GM18861 (cell line): ENCODE results near the gene WDR19.
"Not testable (repeated sequence)": the region's sequence is repeated elsewhere in the genome, so short reads cannot be mapped to it uniquely, and the experiment has no call there.

Experiments
- ATAC-seq: cut with Tn5 transposase; IDR thresholded peaks from one replicate; pipeline ENCODE4 v1.9.1; 2021; ENCODE audit not compliant: unreplicated experiment

The WDR19 gene

DNA sequence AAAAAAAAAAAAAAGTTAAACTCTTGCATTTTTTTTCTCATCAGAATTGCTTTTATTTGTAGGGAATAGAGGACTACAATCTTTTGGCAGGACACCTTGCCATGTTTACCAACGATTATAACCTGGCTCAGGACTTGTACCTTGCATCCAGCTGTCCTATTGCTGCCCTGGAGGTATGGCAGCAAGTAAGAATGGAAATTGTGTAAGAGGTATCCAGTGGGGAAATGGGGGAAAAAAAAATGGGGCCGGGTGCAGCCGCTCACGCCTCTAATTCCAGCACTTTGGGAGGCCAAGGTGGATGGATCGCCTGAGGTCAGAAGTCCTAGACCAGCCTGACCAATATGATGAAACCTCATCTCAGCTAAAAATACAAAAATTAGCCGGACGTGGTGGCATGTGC is 49.8 kb downstream of the WDR19 start:
- no peak for ATAC-seq

DNA sequence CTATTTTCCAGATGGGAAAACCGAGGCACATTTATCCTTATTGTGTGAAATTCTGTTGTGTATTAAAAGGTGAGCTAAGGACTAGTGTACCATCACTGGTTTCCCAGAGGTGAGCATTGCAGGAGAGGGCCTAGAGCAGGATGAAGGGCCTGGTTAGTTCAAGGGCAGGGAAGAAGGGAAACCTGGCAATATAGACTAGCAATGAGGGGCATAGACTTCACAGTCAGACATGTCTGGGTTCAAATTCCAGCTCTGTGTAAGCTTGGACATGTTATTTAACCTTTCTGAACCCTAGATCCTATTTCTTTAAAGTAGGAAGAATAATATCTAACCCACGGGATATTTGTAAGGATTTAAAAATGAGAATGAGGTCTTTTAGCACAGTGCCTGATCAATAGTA is 50.8 kb downstream of the WDR19 start:
- ATAC-seq = no peak

DNA sequence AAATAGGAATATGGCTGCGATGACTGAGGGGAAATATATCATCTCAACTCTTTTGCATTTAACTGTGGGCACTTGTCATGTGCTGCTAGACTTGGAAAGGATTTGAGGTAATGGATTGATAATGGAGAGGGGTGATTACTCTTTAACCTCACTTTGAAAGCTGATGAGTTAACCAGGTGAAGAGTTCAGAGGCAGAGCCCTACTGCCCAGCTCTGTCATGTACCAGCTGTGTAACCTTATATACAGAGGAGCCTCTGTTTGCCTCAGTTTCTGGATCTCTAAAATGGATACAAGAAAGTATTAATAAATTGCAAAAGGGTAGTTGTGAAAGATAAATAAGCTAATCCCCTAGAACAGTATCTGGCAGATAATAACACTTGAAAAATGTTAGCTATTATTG is 51.5 kb downstream of the WDR19 start:
- no peak for ATAC-seq

DNA sequence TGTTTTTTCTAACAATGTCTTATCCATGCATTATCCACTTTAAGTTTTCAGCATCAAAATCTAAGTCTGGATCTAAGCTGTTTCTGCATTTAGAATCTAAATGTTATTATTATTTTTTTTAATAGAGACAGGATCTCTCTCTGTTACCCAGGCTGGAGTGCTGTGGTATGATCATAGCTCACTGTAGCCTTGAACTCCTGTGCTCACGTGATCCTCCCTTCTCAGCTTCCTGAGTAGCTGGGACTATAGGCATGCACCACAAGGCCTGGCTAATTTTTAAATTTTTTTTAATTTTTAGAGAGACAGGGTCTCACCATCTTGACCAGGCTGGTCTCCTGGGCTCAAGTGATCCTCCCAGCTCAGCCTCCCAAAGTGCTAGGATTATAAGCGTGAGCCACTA is 52.7 kb downstream of the WDR19 start:
- no peak for ATAC-seq

- no peak for ATAC-seq
These were observed 53.4 kb downstream of the WDR19 start for GRCh38 chr4:39235696-39236095.

DNA sequence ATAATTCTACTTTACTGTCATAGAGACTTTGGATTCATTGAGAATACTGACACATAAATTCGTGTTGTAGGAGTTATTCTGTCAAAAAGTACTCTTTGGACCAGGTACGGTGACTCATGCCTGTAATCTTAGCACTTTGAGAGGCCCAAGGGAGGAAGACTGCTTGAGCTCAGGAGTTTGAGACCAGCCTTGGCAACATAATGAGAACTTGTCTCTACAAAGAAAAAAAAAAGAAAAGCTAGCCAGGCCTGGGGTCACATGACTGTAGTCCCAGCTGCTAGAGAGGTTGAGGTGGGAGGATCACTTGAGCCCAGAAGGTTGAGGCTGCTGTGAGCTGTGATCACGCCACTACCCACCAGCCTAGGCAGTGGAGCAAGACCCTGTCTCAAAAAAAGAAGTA is 54.9 kb downstream of the WDR19 start:
- no peak for ATAC-seq

DNA sequence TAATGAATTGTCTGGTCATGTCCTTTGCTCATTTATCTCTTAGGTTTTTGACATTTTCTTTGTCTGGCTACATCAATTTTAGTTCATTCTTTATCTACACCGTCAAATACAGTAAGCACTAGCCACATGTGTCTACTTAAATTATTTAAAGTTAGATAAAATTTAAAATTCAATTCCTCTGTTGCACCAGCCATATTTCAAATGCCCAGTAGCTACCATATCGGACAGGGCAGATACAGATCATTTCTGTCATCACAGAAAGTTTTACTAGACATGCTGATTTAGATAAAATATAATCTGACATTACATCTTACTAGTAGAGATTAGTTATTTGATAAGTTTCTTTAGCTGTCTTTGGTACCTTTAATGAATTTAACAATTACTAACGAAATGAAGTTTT is 61.1 kb downstream of the WDR19 start:
- ATAC-seq = no peak

DNA sequence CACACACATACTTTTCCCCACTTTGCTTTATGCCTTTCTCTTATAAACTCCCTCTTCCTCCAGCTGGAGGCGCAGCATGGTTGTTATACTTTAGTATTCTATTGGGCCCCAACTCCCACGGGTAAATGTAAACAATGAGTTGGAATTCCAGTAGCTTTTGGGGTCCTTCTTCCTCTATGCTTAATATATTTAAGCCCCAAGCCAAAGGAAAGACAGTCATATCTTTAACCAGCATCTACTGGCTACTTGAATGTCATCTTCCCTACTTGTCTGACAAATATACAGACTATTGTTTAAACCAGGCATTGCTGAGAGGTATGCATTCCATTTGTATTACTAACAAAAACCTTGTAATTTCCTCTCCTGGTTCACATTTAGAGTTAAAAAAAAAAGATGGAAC is 72.9 kb downstream of the WDR19 start:
- no peak for ATAC-seq

- no peak for ATAC-seq
These were observed 73.5 kb downstream of the WDR19 start for GRCh38 chr4:39255871-39256270.

DNA sequence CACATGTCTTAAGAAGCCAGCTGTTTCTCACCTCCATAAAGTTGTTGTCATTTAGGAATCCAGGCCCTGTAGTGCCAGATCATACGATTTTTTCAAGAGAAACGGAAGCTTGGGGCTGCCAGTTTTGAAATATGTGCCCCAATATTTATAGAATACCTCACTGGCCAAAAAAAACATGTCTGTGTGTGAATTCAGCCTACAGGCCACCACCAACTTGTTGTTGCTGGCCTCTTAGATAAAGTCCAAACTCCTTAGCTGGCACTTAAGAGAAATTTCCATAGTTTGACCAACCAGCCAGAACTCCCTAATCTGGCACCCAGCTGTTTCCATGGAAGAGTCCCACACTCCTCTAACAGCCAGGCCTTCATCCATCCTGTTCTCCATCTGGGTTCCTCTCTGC is 74.1 kb downstream of the WDR19 start:
- ATAC-seq = no peak

GRCh38 chr4:39259571-39260330 is 77.4 kb downstream of the WDR19 start:
- ATAC-seq = no peak

DNA sequence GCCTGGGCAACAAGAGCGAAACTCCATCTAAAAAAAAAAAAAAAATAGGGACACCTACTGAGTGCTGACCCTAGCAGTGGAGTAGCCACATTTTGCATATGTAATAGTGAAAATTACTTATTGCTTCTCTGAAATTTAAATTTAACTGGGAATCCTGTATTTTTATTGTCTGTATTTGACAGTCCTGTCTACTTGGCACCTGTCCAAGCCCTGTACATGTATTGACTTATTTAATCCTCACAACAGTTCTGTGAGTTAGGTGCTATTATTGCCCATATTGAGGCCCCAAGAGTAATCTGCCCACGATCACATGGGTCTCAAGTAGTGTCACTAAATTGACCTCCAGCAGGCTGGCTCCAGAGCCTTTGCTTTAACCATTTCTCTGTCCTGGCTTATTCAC is 81.6 kb downstream of the WDR19 start:
- ATAC-seq = no peak

GRCh38 chr4:39274503-39274902 is 92.2 kb downstream of the WDR19 start:
- ATAC-seq = no peak

- not testable (repeated sequence) for ATAC-seq
These were observed 95.3 kb downstream of the WDR19 start for GRCh38 chr4:39277661-39278060.

- no peak for ATAC-seq
These were observed 96.1 kb downstream of the WDR19 start for GRCh38 chr4:39278476-39278875.

GRCh38 chr4:39279416-39279815 is 97.1 kb downstream of the WDR19 start:
- no peak for ATAC-seq

DNA sequence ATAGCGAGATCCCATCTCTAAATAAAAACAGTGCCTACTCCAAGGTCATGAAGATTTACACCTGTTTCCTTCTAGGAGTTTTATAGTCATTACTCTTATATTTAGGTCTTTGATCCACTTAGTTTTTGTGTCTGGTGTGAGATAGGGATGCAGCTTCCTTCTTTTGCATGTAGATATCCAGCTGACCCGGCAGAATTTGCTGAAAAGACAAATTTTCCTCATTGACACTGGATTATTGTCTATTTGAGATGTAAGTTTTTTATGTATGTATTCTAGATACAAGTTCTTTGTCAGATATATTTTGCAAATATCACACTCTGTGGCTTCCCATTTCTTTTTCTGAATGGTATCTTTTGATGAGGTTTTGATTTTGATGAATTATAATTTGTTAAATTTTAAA is 98.4 kb downstream of the WDR19 start:
- no peak for ATAC-seq

DNA sequence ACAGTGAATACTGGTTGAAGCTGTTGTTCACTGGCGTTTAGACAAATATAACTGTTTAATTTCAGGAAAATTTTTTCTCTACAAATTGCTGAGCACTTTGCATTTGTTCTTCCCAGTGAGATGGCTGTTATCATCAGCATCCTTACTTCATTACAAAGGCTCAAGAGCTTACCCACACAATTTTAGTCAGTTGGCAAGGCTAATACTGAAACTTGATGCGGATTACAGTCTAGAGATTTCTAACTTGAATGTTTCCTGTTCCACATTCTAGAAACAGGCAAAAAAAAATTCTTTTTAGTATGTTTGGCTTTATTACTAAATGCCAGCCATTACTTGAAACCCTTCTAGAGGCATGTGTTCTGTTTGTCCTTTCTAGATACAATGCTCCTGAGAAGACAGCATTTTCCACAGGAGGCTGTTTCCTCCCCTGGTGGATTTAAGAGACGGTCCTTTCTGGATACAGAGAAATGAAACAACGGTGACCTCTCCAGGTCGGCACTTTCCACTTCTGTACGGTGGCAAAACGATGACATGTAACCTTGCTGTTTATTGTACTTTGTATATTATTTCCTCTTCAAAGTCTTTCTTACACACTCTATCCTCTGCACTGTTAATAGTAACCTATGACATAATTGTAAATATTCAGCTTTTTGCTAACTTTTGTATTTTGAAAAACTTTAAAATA is 102.9 kb downstream of the WDR19 start:
- ATAC-seq = no peak

DNA sequence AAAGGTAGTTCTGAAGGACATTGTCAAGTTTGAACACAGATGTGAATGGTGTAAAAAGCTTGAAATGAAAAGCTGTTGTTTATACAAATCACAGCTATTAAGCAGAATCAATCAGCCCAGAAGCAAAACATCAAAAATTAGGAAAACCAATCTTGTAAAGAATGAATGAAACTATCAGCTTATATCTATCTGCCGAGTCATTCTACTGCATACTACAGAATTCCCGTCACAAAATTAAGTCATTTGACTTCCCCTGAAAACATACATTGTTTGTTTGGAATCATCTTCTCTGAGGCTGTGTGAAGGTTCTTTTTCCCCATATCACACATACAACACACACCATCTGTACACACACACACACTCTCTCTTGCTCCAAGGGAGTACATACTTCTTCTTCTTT is 103.5 kb downstream of the WDR19 start:
- no peak for ATAC-seq

GRCh38 chr4:39286263-39286662 is 103.9 kb downstream of the WDR19 start:
- no peak for ATAC-seq

DNA sequence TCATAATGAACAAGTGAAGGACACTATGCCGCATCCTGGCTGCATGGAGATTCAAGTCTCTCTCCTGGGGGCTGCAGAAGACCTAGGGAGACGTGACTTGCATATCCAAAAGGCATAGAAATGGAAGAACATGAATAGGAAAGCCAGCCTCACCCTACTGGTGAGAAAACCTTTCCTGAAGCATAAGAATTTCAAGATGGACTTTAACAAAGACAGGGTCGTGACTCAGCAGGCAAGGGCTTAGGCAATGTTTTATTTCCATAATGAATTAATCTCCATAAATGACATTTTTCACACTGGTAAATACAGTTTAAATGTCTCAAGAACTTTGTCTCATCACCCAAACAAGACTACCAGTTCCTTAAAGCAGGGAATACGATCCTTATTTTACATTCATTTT is 104.9 kb downstream of the WDR19 start:
- no peak for ATAC-seq

- ATAC-seq = no peak
These were observed 109.4 kb downstream of the WDR19 start for GRCh38 chr4:39291686-39292085.

- not testable (repeated sequence) for ATAC-seq
These were observed 110.1 kb downstream of the WDR19 start for GRCh38 chr4:39292433-39292832.
